Left ventricle myocardium inferior (tissue), 1 donor: ENCODE data around the gene BORA. TPM values are rescaled to one million over a fixed set of nuclear protein-coding genes. Genes with fewer than 3 reads are reported as not detected.

ENCODE experiments used
- DNase-seq: peaks from one replicate; pipeline ENCODE4 v3.0.0-alpha.2; 2020
- H3K27ac ChIP-seq: fragments of 200-600 bp; replicated peaks from 2 replicates; pipeline ENCODE4 v1.8.0; 2021
- H3K27me3 ChIP-seq: fragments of 200-600 bp; 2 replicates; pipeline ENCODE4 v1.8.0; 2021; ENCODE audit warnings: low read depth
- H3K36me3 ChIP-seq: fragments of 200-600 bp; 2 replicates; pipeline ENCODE4 v1.8.0; 2021
- H3K4me1 ChIP-seq: fragments of 200-600 bp; 2 replicates; pipeline ENCODE4 v1.8.0; 2021
- H3K4me3 ChIP-seq: fragments of 200-600 bp; 2 replicates; pipeline ENCODE4 v1.8.0; 2021; ENCODE audit warnings: mild to moderate bottlenecking, moderate library complexity
- H3K9me3 ChIP-seq: fragments of 200-600 bp; replicated peaks from 2 replicates; pipeline ENCODE4 v1.8.0; 2021
- intact Hi-C: fragments of 100-400 bp; cut with micrococcal nuclease; formaldehyde crosslinking; loops from one replicate; pipeline ENCODE4 v1.11.0; 2022
- total RNA-seq: library from RNA; stranded (reverse); fragmentation: NEBNext Ultra II Directional; extraction: Animal tissue kit (Norgen Biotek cat#: 25700); gene quantifications from one replicate; pipeline ENCODE4 v1.2.1, GENCODE V29; 2021
- TF ChIP-seq, protein P1 (sequence below): fragments of 200-600 bp; IDR thresholded peaks from 2 replicates; pipeline ENCODE4 v1.8.0; 2021; ENCODE audit warnings: antibody characterized with exemption, mild to moderate bottlenecking, borderline replicate concordance
- donor health status: DM: no; HTN: yes; CAD: no; lungs with severe emphysema.

Gene BORA
- total RNA-seq, 1 donor from 2014 or later: 0.55 TPM

DNA sequence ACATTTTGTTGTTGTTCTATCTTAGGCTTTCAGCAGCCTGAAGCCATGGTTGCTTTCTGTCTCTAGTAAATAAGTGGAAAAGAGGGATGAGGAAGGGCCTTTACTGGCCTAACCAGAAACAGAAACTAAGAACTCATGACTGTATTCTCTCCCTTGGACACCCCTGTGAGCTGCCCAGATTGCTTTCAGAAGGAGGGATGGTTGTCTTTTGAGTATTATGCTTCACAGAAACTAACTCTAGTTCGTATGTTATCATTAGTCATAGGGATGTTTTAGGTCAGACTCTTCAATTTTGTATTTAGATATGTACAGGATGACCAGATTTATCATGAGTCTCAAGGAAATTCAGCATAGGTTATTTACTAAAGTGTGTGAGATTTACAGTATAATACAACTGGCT lies 17.5 kb downstream of the BORA start:
- intact Hi-C loops: no loop called here
- no peak for DNase-seq
- Histone ChIP-seq H3K4me3 (no peak overlapping the region), H3K36me3 (peaks cover 33% of the 10 kb centered on the region), H3K4me1 (no peaks in the 10 kb centered on the region), H3K27ac (no peak overlapping the region), H3K27me3 (no peaks in the 10 kb centered on the region), H3K9me3 (no peaks in the 10 kb centered on the region)
- TF ChIP-seq, protein P1, sequence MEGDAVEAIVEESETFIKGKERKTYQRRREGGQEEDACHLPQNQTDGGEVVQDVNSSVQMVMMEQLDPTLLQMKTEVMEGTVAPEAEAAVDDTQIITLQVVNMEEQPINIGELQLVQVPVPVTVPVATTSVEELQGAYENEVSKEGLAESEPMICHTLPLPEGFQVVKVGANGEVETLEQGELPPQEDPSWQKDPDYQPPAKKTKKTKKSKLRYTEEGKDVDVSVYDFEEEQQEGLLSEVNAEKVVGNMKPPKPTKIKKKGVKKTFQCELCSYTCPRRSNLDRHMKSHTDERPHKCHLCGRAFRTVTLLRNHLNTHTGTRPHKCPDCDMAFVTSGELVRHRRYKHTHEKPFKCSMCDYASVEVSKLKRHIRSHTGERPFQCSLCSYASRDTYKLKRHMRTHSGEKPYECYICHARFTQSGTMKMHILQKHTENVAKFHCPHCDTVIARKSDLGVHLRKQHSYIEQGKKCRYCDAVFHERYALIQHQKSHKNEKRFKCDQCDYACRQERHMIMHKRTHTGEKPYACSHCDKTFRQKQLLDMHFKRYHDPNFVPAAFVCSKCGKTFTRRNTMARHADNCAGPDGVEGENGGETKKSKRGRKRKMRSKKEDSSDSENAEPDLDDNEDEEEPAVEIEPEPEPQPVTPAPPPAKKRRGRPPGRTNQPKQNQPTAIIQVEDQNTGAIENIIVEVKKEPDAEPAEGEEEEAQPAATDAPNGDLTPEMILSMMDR: no peak

DNA sequence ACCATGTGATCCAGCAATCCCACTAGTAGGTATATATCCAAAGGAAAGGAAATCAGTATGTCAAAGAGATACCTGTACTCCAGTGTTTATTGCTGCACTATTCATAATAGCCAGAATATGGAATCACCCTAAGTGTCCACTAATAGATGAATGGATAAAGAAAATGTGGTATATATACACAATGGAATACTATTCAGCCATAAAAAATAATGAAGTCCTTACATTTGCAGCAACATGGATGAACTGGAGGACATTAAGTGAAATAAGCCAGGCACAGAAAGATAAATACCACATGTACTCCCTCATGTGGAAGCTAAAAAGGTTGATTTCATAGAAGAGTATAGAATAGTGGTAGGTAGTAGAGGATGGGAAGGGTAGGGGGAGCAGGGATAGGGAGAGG lies 23.5 kb downstream of the BORA start:
- peaks cover 4% of the 10 kb centered on the region for H3K9me3 ChIP-seq
- H3K4me1 ChIP-seq: no peaks in the 10 kb centered on the region
- H3K4me3 ChIP-seq: no peak overlapping the region
- intact Hi-C loops: no loop called here
- H3K36me3 ChIP-seq: peaks cover 65% of the 10 kb centered on the region
- H3K27ac ChIP-seq: no peak overlapping the region
- DNase-seq: no peak
- no peaks in the 10 kb centered on the region for H3K27me3 ChIP-seq
- TF ChIP-seq, protein P1: no peak

DNA sequence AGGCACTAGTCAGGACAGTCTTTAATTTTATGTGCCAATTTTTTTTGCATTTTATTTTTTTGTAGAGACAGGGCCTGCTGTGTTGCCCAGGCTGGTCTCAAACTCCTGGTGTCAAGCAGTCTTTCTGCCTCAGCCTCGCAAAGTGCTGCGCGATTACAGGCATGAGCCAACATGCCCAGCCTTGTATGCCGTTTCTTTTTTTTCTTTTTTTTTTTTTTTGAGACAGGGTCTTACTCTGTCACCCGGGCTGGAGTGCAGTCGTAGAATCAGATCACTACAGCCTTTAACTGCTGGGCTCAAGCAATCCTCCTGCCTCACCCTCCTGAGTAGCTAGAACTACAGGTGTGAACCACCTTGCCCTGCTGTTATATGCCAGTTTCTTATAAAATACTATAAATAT lies 26.4 kb downstream of the BORA start:
- no peak overlapping the region for H3K4me3 ChIP-seq
- intact Hi-C loops: no loop called here
- TF ChIP-seq, protein P1: no peak
- peaks cover 86% of the 10 kb centered on the region for H3K36me3 ChIP-seq
- H3K4me1 ChIP-seq: no peaks in the 10 kb centered on the region
- DNase-seq: no peak
- H3K27me3 ChIP-seq: no peaks in the 10 kb centered on the region
- H3K27ac ChIP-seq: no peak overlapping the region
- H3K9me3 ChIP-seq: peaks cover 4% of the 10 kb centered on the region

DNA sequence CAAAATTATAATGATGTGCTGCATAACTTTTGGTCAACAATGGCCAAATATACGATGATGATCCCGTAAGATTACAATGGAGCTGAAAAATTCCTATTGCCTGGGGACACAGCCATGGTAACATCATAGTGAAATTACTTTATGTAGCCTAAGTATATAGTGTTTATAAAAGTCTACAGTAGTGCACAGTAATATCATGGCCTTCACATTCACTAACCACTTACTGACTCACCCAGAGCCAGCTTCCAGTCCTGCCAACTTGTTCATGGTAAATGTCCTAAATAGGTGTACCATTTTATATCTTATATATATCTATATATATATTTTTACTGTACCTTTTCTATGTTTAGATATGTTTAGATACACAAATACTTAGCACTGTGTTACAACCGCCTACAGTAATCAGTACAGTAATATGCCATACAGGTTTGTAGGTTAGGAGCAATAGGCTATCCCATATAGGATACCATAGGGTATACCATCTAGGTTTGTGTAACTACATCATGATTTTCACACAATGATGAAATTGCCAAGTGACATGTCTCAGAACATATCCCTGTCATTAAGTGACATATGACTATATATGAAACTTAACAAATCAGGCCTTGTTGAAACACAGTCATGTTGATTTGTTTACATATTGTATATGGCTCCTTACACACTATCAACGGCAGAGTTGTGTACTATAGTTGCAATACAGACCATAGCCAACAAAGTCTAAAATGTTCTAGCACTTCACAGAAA lies 30.2 kb downstream of the BORA start:
- no peak for DNase-seq
- Histone ChIP-seq H3K27me3 (no peaks in the 10 kb centered on the region), H3K27ac (no peak overlapping the region), H3K36me3 (peaks cover 100% of the 10 kb centered on the region), H3K4me1 (no peaks in the 10 kb centered on the region), H3K9me3 (no peaks in the 10 kb centered on the region), H3K4me3 (no peak overlapping the region)
- TF ChIP-seq, protein P1: no peak
- intact Hi-C loops: no loop called here

DNA sequence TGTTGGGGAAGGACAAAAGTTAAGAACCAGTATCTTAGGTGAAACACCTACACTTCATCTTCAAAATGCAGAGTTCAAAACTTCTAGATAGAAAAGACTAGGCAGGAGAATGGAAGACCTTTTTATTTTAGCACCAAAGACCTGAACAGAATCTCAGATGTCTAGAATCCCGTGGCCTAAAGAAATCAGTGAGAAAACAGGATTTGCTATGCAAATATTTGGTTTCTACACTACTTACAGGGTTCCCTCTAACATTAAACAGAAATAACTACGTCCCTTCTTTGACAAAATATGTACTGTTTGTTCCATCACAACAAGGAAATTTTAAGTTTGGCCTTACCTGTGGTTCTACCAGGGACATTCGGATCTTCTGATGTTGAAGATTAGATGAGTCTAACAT lies 32.5 kb downstream of the BORA start:
- peaks cover 100% of the 10 kb centered on the region for H3K36me3 ChIP-seq
- intact Hi-C loops: no loop called here

More for the DNA sequence above, 32.5 kb downstream of the BORA start:
- no peaks in the 10 kb centered on the region for H3K4me1 ChIP-seq
- no peak for DNase-seq
- no peak overlapping the region for H3K4me3 ChIP-seq
- H3K27ac ChIP-seq: no peak overlapping the region
- H3K27me3 ChIP-seq: no peaks in the 10 kb centered on the region
- TF ChIP-seq, protein P1: no peak
- no peaks in the 10 kb centered on the region for H3K9me3 ChIP-seq
